ENCODE measurements around the gene ALDH3B2. TPM values are rescaled to one million over a fixed set of nuclear protein-coding genes. Genes with fewer than 3 reads are reported as not detected.

ALDH3B2 gene
- total and polyA plus RNA-seq, 8 donors, result 0.89 to 23.5 TPM; not detected in 6

GRCh38 chr11:67634366-67635230 lies 39.8 kb downstream of the ALDH3B2 start:
- 78 to 89% (median 86%) methylated on average over 15 to 20 of the region's 20 CpGs for whole genome bisulfite sequencing, 5 donors
- TF ChIP-seq POLR2A (IDR thresholded peaks at IDR 0.05) (no peak), EP300 (IDR thresholded peaks at IDR 0.05) (no peak), CTCF (IDR thresholded peaks at IDR 0.05) (no peak), POLR2AphosphoS5 (IDR thresholded peaks at IDR 0.05) (no peak)
- intact Hi-C loops (cut with DNase I; ENCODE audit: low total_unique reads), result no loop called here
- no peaks in the 10 kb centered on the region for H3K9me3 ChIP-seq
- H3K27me3 ChIP-seq, result peaks cover 0 to 6% (median 0%) of the 10 kb centered on the region in 3 donors
- no peaks in the 10 kb centered on the region for H3K36me3 ChIP-seq
- H3K4me1 ChIP-seq, result peaks cover 9 to 37% (median 33%) of the 10 kb centered on the region in 4 donors
- H3K4me3 ChIP-seq, result no peak overlapping the region
- no peak for DNase-seq
- no peak overlapping the region for H3K27ac ChIP-seq

DNA sequence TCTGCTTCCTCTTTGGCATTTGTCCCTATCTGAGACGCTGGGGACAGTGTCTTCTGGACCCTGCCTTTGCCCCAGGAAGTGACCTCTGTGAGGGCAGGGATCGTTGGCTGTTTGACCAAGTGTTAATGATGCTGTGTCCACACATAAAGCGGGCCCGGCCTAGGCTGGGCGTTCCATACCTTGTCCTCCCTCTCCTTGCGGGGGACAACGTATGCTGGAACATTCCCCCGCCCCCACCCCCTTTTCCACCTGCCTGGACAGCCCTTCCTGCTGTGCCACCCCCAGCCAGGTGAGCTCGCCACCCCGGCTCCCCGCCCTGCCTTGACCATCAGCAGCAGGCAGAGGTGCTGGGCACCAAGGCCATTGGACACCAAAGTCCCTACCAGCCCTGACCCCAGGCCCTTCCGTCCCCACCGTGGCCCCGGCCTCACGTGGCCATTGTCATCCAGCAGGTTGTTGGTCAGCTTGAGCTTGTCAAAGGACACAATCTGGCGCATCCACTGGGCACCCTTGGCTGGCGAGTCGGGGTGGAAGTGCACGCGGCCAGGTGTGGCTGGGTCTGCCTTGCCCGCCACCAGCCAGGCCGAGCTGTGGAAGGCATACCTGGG lies 40.6 kb downstream of the ALDH3B2 start:
- H3K9me3 ChIP-seq, result no peaks in the 10 kb centered on the region
- DNase-seq, result no peak
- TF ChIP-seq CTCF (IDR thresholded peaks at IDR 0.05), result no peak
- TF ChIP-seq POLR2A (IDR thresholded peaks at IDR 0.05), result no peak
- TF ChIP-seq EP300 (IDR thresholded peaks at IDR 0.05), result no peak
- TF ChIP-seq POLR2AphosphoS5 (IDR thresholded peaks at IDR 0.05), result no peak
- WGBS, 5 donors, result 71 to 81% (median 77%) methylated on average over 21 to 22 of the region's 22 CpGs
- H3K27ac ChIP-seq, result no peak overlapping the region
- H3K4me1 ChIP-seq, result peaks cover 12 to 45% (median 40%) of the 10 kb centered on the region in 4 donors
- no peaks in the 10 kb centered on the region for H3K27me3 ChIP-seq
- H3K36me3 ChIP-seq, result no peaks in the 10 kb centered on the region
- no peak overlapping the region for H3K4me3 ChIP-seq
- intact Hi-C loops (cut with DNase I; ENCODE audit: low total_unique reads), result no loop called here

DNA sequence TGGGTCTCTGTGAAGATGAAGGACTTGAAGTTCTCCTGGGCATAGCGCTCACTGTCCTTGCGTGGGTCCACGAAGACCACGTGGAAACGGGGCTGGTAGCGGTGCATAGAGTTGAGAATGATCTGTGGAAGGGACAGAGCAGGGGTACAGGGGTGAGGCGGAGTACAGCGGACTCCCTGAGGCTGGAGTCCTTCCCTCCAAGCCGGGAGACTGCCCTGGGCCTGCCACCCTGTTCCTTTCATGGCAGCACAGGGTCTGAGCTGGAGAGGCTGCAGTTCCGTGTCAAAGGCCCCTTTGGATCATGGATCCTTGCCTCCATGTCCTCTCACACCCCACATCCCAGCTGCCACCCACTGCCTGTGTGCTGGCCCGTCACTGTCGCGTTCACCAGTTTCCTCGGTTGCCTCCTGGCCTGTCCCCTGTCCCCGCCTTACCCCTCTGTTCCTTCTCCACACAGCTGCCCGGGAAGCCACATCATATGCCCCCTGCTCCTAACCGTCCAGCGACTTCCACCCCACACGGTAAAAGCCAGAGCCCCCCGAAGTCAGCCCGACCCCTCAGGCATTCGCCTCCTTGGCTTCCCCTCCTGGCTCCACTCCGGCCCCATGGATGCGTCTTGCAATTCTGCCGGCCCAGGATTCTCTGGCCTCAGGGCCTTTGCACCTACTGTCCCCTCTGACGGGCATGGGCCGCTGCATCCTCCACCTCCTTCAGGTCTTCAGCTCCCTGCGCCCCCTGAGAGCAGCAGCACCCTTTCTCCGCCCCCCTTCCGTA lies 41.3 kb downstream of the ALDH3B2 start:
- Histone ChIP-seq H3K4me1 (peaks cover 15 to 48% (median 44%) of the 10 kb centered on the region in 4 donors), H3K36me3 (no peaks in the 10 kb centered on the region), H3K9me3 (no peaks in the 10 kb centered on the region), H3K4me3 (no peak overlapping the region), H3K27ac (peak overlapping the region in 4 of 5 donors; percentile 13 to 72 (median 26)), H3K27me3 (no peaks in the 10 kb centered on the region)
- WGBS, 5 donors, result 89 to 92% (median 92%) methylated on average over 27 to 30 of the region's 30 CpGs
- intact Hi-C loops (cut with DNase I; ENCODE audit: low total_unique reads), result no loop called here
- TF ChIP-seq CTCF (IDR thresholded peaks at IDR 0.05), result no peak
- no peak for TF ChIP-seq POLR2AphosphoS5 (IDR thresholded peaks at IDR 0.05)
- TF ChIP-seq POLR2A (IDR thresholded peaks at IDR 0.05), result no peak
- no peak for TF ChIP-seq EP300 (IDR thresholded peaks at IDR 0.05)
- no peak for DNase-seq

Data from stomach (tissue), 9 donors.